Vagina (tissue), 2 donors: Measurements from ENCODE around the gene DBR1.

Source experiments
- CTCF ChIP-seq, 3 experiments: fragments of 450-650 bp in 2 of 3; fragments of 200-600 bp in 1 of 3; sonication (generic) in 1 of 3; IDR thresholded peaks; one replicate each; pipeline ENCODE4 v1.5.1; 2017 to 2019; ENCODE audit warnings: antibody characterized with exemption in 3 of 3, mild to moderate bottlenecking in 2 of 3, moderate library complexity in 2 of 3
- POLR2A ChIP-seq, 2 donors: fragments of 450-650 bp; IDR thresholded peaks; one replicate each; pipeline ENCODE4 v1.6.1; 2017; ENCODE audit warnings: antibody characterized with exemption in 2 of 2, mild to moderate bottlenecking in 2 of 2, moderate library complexity in 2 of 2

DNA sequence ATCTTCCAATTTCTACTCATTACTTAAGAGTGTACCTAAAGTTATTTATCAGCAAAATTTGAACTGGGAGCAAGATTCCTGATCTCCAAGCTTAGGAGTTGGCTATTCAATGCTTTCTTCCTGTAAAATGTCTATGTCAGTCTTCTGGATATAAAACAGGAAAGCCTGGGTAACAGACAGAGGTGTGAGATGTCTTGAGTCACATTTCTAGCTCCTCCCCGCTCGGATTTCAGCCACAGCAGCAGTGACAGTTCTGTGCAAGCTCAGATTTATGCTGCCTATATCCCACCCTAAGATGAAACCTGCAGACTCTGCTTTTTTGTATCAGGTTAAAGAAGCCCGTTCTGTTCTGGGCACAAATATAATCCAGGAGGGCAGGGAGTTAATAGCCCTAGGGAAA lies 10.3 kb upstream of the DBR1 start:
- no peak for TF ChIP-seq CTCF (IDR thresholded peaks at IDR 0.05)
- no peak for TF ChIP-seq POLR2A (IDR thresholded peaks at IDR 0.05)
